ENCODE results near the gene LRP5. TPM values are rescaled to one million over a fixed set of nuclear protein-coding genes. Genes with fewer than 3 reads are reported as not detected.
A peak's percentile ranks its signal among the peaks of the same experiment; 100 is the strongest.
"Not testable (repeated sequence)": the region's sequence is repeated elsewhere in the genome, so short reads cannot be mapped to it uniquely, and the experiment has no call there.

Gene LRP5
- total RNA-seq, 1 donor from 2014 or later = 55.8 TPM

DNA sequence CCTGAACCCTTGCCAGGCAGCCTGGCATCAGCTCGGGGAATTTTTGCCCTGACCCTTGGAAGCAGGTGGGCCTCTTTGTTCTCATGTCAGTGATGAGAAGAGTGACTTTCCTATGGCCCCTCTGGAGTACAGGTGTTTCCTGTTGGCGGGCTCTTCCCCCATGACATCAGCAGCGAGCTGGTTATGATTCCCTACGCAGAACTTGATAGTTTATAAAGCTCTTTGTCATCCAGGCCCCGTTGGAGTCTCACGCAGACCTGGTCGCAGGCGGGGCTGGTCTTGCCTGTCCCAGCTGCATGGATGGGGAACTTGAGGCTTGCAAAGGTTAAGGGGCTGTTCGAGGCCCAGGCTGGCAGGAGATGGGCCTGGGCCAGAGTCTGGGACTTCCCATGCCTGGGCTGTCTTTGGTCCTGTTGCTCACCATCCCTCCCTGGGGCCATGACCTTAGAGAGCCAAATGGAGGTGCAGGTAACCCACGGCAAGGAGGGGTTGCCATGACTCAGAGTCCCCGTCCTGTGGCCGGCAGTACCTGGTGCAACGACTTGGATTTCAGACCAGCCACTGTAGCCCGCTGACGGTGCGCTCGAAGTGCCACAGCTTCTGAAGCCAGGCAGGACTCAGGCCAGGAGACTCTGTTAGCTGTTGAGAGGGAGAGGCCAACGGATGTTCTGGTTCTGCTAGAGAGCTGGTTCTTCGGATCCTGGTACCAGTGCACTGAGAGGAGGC, 102.3 kb downstream of the LRP5 start:
- DNase-seq (ENCODE audit: low read depth in 2 of 2) = peak; percentile 94 to 95

DNA sequence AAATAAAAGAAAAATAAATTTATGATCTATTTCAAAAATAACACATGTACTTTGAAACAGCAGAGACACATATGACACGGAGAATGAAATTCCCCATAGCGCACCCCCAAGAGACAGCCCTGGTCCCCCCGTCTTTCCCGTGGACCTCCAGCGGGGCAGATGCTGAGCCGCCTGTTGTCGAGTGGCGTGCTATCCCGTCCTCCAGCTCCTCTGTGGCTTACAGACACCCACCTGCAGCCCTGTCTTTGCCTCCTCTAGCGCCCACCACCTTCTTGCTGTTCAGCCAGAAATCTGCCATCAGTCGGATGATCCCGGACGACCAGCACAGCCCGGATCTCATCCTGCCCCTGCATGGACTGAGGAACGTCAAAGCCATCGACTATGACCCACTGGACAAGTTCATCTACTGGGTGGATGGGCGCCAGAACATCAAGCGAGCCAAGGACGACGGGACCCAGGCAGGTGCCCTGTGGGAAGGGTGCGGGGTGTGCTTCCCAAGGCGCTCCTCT, 103.7 kb downstream of the LRP5 start:
- no peak for DNase-seq (ENCODE audit: low read depth in 2 of 2)

DNA sequence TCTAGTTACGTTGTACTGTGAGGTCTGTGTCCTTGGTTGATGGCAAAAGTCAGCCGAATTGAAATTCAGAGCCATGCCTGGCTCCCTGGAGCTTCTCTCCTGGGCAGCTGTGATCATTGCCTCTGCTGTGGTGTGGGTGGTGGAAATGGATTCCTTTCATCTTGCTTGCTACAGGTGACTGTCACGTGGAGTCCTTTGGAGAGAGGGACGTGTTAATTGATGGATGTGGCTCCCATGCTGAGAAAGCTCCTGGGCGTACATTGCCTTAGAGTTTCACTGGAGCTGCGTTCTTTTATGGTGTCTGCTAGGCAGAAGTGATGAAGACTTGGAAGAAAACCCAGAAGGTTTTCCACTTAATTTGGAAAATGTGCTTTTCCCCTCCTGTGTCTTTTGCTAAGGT, 106.3 kb downstream of the LRP5 start:
- no peak for DNase-seq (ENCODE audit: low read depth in 2 of 2)

DNA sequence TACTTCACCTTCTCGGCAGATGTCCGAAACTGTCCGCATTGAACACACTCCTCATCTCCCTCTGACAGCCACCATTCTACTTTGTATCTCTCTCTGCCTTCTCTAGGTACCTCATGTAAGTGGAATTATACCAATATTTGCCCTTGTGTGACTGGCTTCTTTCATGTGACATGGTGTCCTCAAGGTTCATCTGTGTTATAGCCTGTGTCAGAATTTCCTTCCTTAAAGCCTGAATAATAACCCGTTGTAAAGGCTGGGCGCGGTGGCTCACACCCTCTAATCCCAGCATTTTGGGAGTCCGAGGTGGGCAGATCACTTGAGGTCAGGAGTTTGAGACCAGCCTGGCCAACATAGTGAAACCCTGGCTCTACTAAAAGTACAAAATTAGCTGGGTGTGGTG, 107.8 kb downstream of the LRP5 start:
- no peak for DNase-seq (ENCODE audit: low read depth in 2 of 2)

DNA sequence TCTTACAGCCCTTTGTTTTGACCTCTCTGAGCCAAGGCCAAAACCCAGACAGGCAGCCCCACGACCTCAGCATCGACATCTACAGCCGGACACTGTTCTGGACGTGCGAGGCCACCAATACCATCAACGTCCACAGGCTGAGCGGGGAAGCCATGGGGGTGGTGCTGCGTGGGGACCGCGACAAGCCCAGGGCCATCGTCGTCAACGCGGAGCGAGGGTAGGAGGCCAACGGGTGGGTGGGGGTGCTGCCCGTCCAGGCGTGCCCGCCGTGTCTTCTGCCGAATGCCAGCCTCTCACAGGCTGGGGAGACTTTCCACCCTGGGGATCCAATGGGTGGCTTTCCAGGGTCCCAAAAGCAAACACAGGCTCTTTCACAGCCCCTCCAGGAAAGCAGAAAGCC, 111.1 kb downstream of the LRP5 start:
- no peak for DNase-seq (ENCODE audit: low read depth in 2 of 2)

- no peak for DNase-seq (ENCODE audit: low read depth in 2 of 2)
Measured at GRCh38 chr11:68424101-68424632, 111.8 kb downstream of the LRP5 start.

GRCh38 chr11:68424981-68425865, 112.8 kb downstream of the LRP5 start:
- DNase-seq (ENCODE audit: low read depth in 2 of 2) = no peak

GRCh38 chr11:68425866-68426380, 113.5 kb downstream of the LRP5 start:
- no peak for DNase-seq (ENCODE audit: low read depth in 2 of 2)

GRCh38 chr11:68429661-68430060, 117.3 kb downstream of the LRP5 start:
- no peak for DNase-seq (ENCODE audit: low read depth in 2 of 2)

GRCh38 chr11:68430384-68430783, 118.0 kb downstream of the LRP5 start:
- no peak for DNase-seq (ENCODE audit: low read depth in 2 of 2)

- no peak for DNase-seq (ENCODE audit: low read depth in 2 of 2)
Measured at GRCh38 chr11:68430801-68431200, 118.4 kb downstream of the LRP5 start.

DNA sequence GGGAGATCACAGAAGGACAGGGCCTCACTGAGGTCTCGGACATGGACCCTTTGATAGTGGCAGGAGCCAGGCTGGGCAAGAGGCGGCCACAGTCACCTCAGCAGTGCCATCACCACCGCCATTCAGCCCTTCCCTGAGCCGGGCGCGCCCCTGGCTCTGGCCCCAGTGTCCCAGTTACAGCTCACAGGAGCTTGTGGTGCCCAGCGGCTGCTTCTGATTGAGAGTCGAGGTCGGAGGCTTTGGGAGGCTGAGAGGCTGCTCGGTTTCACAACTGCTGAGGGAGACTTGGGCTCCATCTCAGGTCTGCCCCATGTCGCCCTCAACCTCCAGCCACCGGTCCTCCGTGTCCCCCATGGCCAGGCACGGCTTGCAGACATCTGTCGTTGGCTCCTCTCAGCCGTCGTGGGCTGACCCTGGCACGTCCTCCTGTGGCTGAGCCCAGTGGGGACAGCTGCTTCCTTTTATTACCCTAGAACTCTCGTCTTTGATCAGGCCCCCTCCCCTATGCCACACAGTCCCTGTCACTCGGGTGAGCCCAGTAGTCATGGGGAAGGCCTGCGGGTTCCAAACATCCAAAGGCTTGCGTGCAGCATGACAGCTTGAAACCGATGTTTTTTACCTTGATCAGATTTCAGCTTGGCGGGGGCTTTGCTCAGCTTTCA, 119.7 kb downstream of the LRP5 start:
- no peak for DNase-seq (ENCODE audit: low read depth in 2 of 2)

DNA sequence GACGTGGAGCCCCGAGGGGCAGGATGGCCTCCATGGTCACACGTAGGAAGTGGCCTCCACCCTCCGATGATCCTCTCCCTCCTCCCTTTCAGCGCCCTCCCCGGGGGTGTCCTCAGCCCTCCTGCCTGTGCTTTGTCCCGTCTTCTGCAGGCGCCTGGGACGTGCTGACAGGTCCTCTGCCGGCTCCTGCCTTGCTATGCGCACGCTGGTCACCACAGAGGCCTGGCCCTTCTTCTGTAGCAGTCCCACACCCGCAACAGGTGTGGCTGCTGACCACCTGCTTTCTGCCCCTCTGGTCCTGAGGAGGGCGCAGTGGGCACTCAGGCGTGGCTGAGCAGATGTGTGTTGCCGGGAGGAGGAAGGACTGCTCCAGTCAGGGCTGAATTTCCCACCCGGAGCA, 120.5 kb downstream of the LRP5 start:
- DNase-seq (ENCODE audit: low read depth in 2 of 2) = no peak

GRCh38 chr11:68433541-68433940, 121.2 kb downstream of the LRP5 start:
- no peak for DNase-seq (ENCODE audit: low read depth in 2 of 2)

GRCh38 chr11:68434159-68434558, 121.8 kb downstream of the LRP5 start:
- not testable (repeated sequence) for DNase-seq (ENCODE audit: low read depth in 2 of 2)

DNA sequence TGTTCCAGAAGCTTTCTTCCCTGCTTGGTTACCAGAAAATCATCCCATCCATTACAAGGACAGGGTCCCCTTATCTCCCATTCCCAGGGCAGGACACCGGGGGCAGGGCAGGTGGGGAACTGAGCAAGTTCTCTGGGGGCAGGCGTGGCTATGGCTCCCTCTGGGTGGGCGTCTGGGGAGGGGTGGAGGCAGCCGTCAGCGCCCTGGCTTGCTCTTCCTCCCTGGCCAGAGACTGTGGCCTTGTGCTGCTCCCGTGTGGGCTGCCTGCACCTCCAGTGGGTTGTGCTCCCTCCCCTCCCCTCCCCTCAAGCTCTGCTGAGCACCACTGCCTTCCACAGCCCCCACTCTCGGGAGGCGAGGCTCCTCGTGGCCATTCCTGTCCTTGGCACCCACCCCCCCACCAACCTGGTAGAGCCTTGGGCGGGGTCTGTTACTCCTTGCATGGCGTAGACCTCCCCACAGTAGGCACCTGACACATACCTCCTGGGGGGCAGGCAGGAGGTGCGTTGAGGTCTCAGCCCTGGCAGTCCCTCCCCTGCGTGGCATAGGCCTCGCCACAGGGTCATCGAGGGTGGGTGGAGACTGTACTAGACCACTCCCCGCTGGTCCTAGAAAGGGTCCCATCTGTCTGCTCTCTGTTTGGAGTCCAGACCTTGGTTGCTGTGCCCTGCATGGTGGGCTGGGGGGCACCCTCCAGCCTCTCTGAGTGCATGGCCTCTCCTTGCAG, 123.9 kb downstream of the LRP5 start:
- DNase-seq (ENCODE audit: low read depth in 2 of 2) = no peak

GRCh38 chr11:68436985-68437926, 124.9 kb downstream of the LRP5 start:
- peak; percentile 55 to 95 for DNase-seq (ENCODE audit: low read depth in 2 of 2)

GRCh38 chr11:68437927-68438657, 125.7 kb downstream of the LRP5 start:
- DNase-seq (ENCODE audit: low read depth in 2 of 2) = no peak

GRCh38 chr11:68438658-68439259, 126.4 kb downstream of the LRP5 start:
- no peak for DNase-seq (ENCODE audit: low read depth in 2 of 2)

Data from dermis microvascular lymphatic vessel endothelial cell (primary cell).